GM18507 (cell line): ENCODE data around the gene ZNF662.
"Not testable (repeated sequence)": the region's sequence is repeated elsewhere in the genome, so short reads cannot be mapped to it uniquely, and the experiment has no call there.

Experiments used
- DNase-seq: peaks from one replicate; pipeline ENCODE4 v3.0.0; 2011; ENCODE audit warnings: low read depth; ENCODE audit not compliant: insufficient read length; ENCODE audit errors: extremely low spot score
- FAIRE-seq: peaks from 2 replicates; lab custom pipeline; 2011; peaks lifted over from hg19 to GRCh38; lab: Jason Lieb, UNC

ZNF662 gene

DNA sequence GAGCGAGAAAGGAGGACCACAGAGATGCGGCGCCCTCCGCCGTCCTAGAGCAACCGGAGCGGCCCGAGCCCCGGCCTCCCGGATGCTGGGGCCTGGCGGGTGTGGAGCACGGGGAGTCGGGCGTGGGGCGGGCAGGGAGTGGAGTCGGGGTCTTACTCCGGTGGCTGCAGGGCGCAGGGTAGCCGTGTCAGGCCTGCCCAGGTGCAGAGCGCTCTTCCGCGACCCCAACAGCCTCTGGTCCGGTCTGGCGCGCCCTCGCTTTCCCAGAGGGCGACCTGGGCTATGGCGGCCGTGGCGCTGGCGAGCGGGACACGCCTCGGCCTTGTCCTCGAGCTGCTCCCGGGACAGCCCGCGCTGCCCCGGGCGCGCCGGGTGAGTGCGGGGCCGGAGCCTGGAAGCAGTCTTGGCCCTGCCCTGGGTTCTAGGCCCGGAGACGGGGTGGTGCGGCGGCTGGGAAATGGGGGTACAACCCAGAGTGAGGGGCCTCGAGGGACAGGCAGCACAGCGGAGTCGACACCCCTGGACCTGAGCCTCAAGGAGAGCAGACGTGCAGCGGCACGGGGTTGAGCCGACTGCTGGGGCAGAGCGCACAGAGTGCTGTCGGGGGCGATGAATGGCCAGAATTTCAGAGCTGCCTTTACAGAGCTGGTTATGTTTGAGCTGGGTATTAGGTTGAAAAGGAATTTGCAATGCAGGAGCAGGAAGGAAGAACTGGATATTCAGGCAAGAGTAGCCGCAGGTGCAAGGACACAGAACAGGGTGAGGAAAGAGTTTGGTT is at the start of gene ZNF662:
ZNF662 (plus strand) TSS at position 73 of the 778 bp plus-strand sequence. CDS start 1,973 bp downstream, outside the sequence.
- FAIRE-seq = no peak
- no peak for DNase-seq

GRCh38 chr3:42856544-42856943 is 49.4 kb upstream of the ZNF662 start:
- DNase-seq (no peak), FAIRE-seq (no peak)

DNA sequence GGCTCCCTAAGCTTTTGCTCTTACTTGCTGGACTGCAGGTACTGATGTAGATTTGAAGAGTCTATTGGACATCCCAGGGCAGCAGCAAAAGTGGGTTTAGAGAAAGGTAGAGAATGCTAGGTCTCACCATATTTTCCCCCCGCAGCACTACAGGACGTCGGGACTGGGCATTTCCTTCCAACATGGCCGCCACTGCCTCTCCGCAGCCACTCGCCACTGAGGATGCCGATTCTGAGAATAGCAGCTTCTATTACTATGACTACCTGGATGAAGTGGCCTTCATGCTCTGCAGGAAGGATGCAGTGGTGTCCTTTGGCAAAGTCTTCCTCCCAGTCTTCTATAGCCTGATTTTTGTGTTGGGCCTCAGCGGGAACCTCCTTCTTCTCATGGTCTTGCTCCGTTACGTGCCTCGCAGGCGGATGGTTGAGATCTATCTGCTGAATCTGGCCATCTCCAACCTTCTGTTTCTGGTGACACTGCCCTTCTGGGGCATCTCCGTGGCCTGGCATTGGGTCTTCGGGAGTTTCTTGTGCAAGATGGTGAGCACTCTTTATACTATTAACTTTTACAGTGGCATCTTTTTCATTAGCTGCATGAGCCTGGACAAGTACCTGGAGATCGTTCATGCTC is 41.5 kb upstream of the ZNF662 start:
- DNase-seq (no peak), FAIRE-seq (no peak)

DNA sequence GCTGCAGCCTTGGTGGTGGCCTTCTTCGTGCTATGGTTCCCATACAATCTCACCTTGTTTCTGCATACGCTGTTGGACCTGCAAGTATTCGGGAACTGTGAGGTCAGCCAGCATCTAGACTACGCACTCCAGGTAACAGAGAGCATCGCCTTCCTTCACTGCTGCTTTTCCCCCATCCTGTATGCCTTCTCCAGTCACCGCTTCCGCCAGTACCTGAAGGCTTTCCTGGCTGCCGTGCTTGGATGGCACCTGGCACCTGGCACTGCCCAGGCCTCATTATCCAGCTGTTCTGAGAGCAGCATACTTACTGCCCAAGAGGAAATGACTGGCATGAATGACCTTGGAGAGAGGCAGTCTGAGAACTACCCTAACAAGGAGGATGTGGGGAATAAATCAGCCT is 40.7 kb upstream of the ZNF662 start:
- FAIRE-seq = no peak
- no peak for DNase-seq

GRCh38 chr3:42867138-42867537 is 38.8 kb upstream of the ZNF662 start:
- FAIRE-seq (no peak), DNase-seq (no peak)

DNA sequence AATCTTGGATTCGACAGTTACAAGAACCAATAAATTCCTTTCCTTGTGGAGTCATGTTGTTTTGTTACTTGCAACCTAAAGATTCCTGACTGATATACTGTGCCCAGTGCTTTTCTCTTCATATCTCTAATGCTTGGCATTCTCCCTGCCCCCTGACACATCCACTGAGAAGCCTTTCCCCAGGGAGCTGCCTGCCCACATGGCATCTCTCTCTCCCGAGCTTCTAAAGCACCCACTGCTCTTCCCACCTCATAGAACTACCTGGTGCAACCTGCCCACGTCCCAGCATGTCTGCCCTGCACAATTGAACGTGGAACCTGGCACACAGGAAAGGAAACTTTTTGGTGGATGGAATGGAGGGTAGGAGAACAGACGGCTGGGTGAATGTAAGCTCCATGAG is 37.1 kb upstream of the ZNF662 start:
- DNase-seq = no peak
- no peak for FAIRE-seq

DNA sequence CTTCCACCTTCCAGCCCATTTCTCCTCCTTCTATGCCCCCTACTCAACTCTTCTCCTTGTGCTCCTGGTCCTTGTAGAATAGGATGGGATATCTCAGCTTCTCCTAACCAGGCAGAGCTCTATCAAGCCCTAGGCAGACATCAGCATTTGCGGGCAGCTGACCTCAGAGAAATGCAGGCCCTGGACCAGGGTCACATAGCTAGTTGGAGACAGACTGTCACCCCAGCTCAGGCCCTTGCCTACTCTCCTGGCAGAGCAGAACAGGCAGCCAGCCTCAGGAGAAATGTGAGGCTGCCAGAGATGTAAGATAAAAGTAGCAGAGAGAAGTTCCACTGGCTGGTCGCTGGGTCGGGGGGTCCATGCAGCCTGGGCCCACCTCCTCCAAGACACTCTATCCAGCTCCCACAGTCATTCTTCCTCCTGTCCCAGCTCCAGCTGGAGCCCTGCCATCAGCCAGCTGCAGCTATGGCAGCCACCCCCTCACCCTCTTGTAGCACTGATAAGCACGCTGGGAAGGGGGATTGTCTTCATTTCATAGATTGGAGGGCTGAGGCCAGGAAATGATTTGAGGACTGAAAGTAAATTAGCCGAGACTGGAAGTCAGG is 34.2 kb upstream of the ZNF662 start:
- DNase-seq = no peak
- FAIRE-seq = no peak

DNA sequence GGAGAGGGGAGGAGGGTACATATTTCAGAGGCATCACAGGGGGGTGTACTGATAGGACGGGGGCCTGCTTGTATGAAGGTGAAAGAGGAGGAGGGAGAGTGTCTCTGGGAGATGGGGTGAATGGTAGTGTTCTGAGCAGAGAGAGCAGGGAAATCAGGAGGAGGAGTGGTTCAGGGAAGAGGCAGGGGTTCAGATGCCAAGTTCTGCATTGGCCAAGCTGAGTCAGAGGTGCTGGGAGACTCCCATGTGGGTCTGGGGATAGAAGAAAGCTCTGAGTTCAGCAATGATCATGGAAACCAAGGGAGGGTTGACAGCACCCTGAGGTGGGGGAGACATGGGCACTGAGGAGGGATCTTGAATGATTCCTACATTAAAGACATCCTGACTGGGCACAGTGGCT is 33.2 kb upstream of the ZNF662 start:
- FAIRE-seq = no peak
- DNase-seq = no peak

DNA sequence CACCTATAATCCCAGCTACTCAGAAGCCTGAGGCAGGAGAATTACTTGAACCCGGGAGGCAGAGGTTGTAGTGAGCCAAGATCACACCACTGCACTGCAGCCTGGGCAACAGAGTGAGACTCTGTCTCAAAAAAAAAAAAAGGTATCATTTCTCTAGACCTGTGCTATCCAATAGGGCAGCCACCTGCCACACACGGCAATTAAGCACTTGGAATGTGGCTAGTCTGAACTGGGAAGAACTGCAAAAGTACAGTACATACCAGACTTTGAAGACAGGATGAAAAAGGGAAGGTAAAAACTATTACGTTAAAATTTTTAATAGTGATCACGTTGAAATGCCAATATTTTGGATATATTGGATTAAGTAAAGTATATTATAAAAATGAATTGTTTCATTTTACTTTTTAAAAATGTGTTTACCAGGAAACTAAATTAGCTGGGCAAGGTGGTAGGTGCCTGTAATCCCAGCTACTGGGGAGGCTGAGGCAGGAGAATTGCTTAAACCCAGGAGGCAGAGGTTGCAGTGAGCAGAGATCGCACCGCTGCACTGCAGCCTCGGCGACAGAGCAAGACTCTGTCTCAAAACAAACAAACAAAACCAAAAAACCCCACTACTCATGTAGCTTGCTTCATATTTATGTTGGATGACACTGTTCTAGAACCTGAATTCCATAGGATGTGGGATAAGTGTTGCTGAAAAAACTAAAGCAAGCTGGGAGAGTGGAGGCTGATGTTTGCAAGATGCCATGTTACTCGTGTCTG is 32.5 kb upstream of the ZNF662 start:
- FAIRE-seq = no peak
- no peak for DNase-seq

DNA sequence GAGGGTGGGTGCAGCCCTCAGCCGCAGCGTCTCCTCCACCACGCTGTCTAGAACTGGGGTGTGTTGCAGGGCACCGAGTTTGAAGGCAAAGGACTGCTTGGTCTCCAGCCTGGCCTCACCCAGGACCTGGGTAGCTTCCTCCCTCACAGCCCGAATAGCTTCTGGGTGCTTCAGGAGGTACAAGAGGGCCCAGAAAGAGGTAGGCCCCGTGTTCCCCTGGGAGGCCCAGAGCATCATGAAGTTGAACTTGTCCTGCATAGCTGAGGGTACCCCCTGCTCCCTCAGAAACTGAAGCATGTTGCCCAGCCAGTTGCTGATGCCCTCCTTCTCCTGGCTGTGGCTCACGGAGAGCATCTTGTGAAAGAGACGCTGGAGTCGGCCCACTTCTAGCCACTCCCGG is 31.2 kb upstream of the ZNF662 start:
- FAIRE-seq = no peak

GRCh38 chr3:42875325-42876151 is 30.4 kb upstream of the ZNF662 start, which contains the start of gene CYP8B1:
Gene CYP8B1, minus strand, starts transcription at chr3:42875879. Its CDS starts 63 bp downstream, at chr3:42875816.
- DNase-seq = no peak
- FAIRE-seq = no peak

More for the DNA sequence above, 31.2 kb upstream of the ZNF662 start:
- DNase-seq = no peak

GRCh38 chr3:42876401-42876800 is 29.5 kb upstream of the ZNF662 start:
- FAIRE-seq (no peak), DNase-seq (no peak)

GRCh38 chr3:42876940-42877720 is 28.8 kb upstream of the ZNF662 start:
- no peak for DNase-seq
- no peak for FAIRE-seq

GRCh38 chr3:42877881-42878280 is 28.1 kb upstream of the ZNF662 start:
- DNase-seq (no peak), FAIRE-seq (no peak)

DNA sequence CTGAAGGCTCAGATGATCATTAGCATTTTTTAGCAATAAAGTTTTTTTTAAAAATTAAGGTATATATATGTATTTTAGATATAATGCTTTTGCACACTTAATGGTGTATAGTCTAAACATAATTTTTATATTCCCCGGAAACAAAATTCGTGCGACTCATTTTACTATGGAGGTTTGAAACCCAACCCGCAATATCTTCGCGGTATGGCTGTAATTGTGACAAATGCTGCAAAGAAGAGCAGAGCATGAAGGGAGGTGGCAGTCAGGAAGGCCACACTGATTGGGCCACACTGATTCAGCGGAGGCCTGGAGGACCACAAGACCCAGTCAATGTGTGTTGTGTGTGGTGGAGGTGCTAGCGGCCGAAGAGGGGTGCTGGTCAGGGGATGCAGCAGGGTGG is 25.8 kb upstream of the ZNF662 start:
- DNase-seq (no peak), FAIRE-seq (no peak)

DNA sequence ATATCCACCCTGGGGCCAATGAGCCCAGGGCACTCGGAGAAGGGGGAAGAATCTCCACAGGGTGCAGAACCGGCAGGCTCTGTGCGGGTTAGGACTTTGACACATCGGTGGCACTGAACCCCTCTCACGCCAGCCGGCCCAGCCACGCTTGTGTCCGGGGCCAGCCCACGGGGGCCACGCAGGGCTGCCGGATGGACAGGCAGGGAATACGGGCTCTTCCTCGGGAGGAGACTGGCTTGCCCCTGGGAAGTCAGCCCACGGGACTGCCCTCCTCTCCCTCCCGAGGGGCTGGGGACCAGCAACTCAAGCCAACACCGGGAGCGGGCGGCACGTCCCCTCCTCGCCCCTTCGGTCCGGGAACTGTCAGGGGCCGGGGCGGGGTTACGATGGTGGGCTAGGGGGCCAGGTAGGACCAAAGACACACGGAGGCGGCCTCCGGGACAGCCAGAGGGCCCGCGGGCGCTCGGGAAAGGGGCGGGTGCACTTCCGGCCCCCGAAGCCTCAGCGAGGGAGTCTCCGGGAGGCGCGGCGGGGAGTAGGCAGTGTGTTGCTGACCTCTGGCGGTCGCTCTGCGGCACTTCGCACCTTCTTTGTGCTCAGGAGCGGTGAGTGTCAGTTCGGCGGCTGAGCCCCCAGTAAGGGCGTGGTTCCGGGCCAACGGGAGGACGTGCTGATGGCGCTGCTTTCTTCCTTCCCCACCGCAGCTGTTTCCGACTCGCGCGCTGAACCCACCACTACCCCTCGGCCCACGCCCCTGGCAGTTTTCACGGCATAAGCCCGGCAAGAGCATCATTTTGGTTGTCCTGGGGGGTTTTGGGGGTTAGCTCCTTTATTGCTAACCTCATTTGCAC is 25.1 kb upstream of the ZNF662 start:
- FAIRE-seq = peak; percentile 95
- peak; percentile 94 for DNase-seq

DNA sequence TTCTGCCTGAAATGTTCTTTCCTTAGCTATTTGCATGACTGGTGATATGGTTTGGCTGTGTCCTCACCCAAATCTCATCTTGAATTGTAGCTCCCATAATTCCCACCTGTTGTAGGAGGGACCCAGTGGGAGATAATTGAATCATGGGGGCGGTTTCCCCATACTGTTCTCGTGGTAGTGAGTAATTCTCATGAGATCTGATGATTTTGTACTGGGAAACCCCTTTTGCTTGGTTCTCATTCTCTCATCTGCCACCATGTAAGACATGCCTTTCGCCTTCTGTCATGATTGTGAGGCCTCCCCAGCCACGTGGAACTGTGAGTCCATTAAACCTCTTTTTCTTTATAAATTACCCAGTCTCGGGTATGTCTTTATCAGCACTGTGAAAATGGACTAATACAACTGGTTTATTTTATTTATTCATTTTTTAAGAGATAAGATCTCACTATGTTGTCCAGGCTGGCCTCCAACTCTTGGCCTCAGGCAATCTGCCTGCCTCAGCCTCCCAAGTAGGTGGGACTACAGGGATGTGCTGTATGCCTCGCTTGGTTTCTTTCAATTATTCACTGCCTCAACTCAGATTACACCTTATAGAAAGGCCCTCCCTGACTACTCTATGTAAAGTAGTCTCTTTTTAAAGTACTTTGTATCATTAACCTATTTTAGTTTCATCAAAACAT is 22.6 kb upstream of the ZNF662 start:
- FAIRE-seq, DNase-seq: not testable (repeated sequence)
